Measurements from ENCODE around the gene SLC25A14.

SLC25A14 gene

DNA sequence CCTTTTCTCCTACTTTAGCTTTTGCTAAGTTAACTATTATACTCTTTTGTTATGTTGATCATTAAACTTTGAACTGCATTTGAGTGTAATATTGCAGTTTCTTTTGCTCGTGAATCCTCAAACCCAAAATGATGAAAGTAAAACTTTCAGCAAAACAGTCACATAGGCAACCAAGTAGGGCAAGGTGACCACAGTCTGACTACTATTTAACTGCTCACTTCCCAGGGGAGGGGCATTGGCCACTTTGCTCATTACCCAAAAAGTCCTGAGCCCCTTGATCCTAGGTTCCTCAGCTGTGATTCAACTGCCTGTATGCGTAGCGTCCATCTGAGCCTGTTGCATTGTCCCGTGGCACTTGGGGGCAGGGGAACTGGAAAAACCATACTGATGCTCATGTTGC, 79.0 kb downstream of the SLC25A14 start:
- Histone ChIP-seq H3K9me3 (ENCODE audit: control insufficient read depth in 1 of 2, low read length in 2 of 2) (no peaks in the 10 kb centered on the region), H3K4me1 (ENCODE audit: control insufficient read depth in 1 of 2, insufficient read depth in 2 of 2, low read length in 2 of 2) (no peaks in the 10 kb centered on the region), H3K36me3 (ENCODE audit: control insufficient read depth in 1 of 2, insufficient read depth in 2 of 2, low read length in 2 of 2) (peaks cover 0 to 3% of the 10 kb centered on the region in 2 donors), H3K4me3 (ENCODE audit: low read depth in 1 of 2, low read length in 2 of 2) (no peak overlapping the region), H3K27ac (ENCODE audit: low read length) (no peak overlapping the region), H3K27me3 (ENCODE audit: low read depth, low read length) (no peaks in the 10 kb centered on the region)

DNA sequence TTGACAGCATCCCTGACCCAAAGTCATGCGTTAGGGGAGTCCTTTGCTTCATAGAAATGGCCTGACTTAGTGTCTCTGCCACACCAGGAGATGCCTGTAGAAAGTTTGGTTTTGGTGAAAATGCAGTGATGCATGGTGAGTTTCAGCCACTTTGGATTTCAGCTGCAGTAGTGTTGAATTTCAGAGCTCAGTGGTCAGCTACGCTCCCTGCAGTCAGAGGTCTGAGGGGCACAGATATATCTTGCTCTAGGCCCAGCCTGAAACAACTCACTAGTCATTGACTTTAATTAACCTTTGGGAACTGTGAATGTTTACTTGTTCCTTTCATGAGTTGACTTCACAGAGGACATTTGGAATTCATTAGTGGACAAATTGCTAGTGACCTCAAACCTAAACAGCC, 79.5 kb downstream of the SLC25A14 start:
- Histone ChIP-seq H3K36me3 (ENCODE audit: control insufficient read depth in 1 of 2, insufficient read depth in 2 of 2, low read length in 2 of 2) (peaks cover 0 to 3% of the 10 kb centered on the region in 2 donors), H3K4me3 (ENCODE audit: low read depth in 1 of 2, low read length in 2 of 2) (no peak overlapping the region), H3K27me3 (ENCODE audit: low read depth, low read length) (no peaks in the 10 kb centered on the region), H3K9me3 (ENCODE audit: control insufficient read depth in 1 of 2, low read length in 2 of 2) (no peaks in the 10 kb centered on the region), H3K4me1 (ENCODE audit: control insufficient read depth in 1 of 2, insufficient read depth in 2 of 2, low read length in 2 of 2) (no peaks in the 10 kb centered on the region), H3K27ac (ENCODE audit: low read length) (no peak overlapping the region)

Data from muscle layer of duodenum (tissue), 2 donors.